Mucosa of descending colon (tissue), 3 donors: ENCODE data around the gene PLEKHM3. TPM values are rescaled to one million over a fixed set of nuclear protein-coding genes. Genes with fewer than 3 reads are reported as not detected.

Experiments used
- ATAC-seq: fragments of 200-7000 bp; cut with Tn5 transposase; one replicate; pipeline ENCODE4 v1.9.1; 2020; ENCODE audit warnings: mild to moderate bottlenecking, moderate library complexity
- DNase-seq, 3 donors: peaks; one replicate each; pipeline ENCODE4 v3.0.0-alpha.2; 2020
- H3K36me3 ChIP-seq: fragments of 200-600 bp; one replicate; pipeline ENCODE4 v1.8.0; 2021; ENCODE audit warnings: low read depth, mild to moderate bottlenecking
- H3K4me1 ChIP-seq: fragments of 200-600 bp; one replicate; pipeline ENCODE4 v1.8.0; 2021; ENCODE audit warnings: low read depth, mild to moderate bottlenecking
- H3K4me3 ChIP-seq: fragments of 200-600 bp; one replicate; pipeline ENCODE4 v1.8.0; 2021; ENCODE audit warnings: mild to moderate bottlenecking
- H3K9me3 ChIP-seq: fragments of 200-600 bp; one replicate; pipeline ENCODE4 v1.8.0; 2021; ENCODE audit warnings: mild to moderate bottlenecking
- CTCF ChIP-seq: fragments of 200-600 bp; IDR thresholded peaks from one replicate; pipeline ENCODE4 v1.8.0; 2022; ENCODE audit warnings: antibody characterized with exemption, mild to moderate bottlenecking
- intact Hi-C, 2 donors: fragments of 100-400 bp; cut with DNase I in 1 of 2; cut with micrococcal nuclease in 1 of 2; formaldehyde crosslinking; loops; one replicate each; pipeline versions ENCODE4 v1.11.0 to v1.11.1; 2022; cut with DNase I, micrococcal nuclease
- total RNA-seq, 3 donors: library from RNA; stranded (reverse); fragmentation: NEBNext Ultra II Directional in 2 of 3; extraction: Animal tissue kit (Norgen Biotek cat#: 25700) in 2 of 3; gene quantifications; one replicate each; pipeline versions ENCODE4 v1.2.1 to v1.2.4, GENCODE V29; 2021 to 2023
- donor health status: DM: no; HTN: no; CAD: no; lungs with moderate emphysema.
- donor health status: DM: no; HTN: no; CAD: no.
- donor health status: DM: no; HTN: yes; CAD: no.

The PLEKHM3 gene
- total RNA-seq, 3 donors from 2014 or later: 9.7 to 21.1 (median 12.9) TPM

DNA sequence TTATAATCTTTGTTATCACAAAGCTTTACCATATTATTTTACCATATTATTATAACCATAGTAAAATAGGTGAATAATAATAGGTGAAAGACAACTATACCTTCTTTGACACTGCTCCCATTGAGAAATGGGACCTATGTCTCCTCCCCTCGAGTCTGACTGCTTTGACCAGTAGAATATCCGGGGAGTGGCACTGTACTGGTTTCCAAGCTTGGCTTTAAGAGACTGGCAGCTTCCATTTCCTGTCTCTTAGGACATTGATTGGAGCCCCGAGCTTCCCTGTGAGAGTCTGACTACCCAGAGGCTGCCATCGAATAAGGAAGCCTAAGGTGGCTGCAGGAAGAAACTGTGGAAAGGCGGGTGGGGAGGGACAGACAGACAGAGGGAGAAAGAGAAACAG is 40.1 kb upstream of the PLEKHM3 start:
- TF ChIP-seq CTCF: no peak
- Histone ChIP-seq H3K4me3 (no peak overlapping the region), H3K4me1 (no peaks in the 10 kb centered on the region), H3K9me3 (no peaks in the 10 kb centered on the region), H3K36me3 (no peaks in the 10 kb centered on the region)
- ATAC-seq: no peak
- no peak for DNase-seq
- intact Hi-C loops: no loop called here

DNA sequence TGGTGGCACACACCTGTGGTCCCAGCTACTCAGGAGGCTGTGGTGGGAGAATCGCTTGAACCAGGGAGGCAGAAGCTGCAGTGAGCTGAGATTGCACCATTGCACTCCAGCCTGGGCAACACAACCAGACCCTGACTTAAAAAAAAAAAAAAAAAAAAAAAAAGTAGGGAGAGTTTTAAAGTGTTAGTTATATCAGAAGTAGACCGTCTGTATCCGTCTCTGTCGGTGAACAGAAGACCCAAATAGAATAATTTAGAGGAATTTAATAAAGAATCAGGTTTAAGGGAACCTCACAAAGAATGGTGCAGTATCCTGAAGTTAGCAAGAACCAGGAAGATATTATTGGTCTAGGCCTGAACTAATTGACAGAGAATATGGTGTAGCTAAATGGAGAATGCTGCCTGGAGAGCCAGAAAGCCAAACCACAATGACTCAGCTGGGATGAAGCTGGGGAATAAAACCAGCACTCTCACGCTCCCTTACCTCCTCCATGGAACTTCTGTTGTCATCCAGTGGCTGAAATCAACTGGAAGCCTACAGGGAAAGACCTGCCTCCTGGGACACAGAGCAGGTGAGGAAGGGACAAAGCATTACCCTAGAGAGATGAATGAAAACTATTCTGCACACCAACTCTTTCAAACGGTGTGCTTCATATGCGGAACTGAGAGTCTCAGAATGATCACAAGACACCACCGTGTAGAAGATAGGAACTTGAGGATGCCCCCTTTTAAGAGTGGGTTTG is 39.1 kb upstream of the PLEKHM3 start:
- Histone ChIP-seq H3K9me3 (no peaks in the 10 kb centered on the region), H3K36me3 (no peaks in the 10 kb centered on the region), H3K4me3 (no peak overlapping the region), H3K4me1 (no peaks in the 10 kb centered on the region)
- no peak for TF ChIP-seq CTCF
- intact Hi-C loops: no loop called here
- DNase-seq (no peak), ATAC-seq (no peak)

DNA sequence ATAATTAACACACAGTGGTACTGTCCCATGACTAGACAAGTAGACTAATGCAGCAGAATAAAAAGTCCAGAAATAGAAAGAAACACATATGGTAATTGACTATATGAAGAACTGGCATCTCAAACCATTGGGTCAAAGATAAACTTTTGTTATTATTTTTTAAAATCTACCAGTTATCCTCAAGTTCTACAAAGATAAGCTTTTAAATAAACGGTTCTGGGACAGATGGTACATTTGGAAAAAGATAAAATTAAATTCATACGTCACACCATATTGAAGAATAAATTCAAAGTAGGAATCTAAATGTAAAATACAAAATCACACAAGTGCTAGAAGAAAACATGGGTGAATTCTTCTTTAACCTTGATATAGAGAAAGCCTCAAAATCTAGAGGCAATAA is 37.6 kb upstream of the PLEKHM3 start:
- Histone ChIP-seq H3K9me3 (no peaks in the 10 kb centered on the region), H3K36me3 (no peaks in the 10 kb centered on the region), H3K4me1 (no peaks in the 10 kb centered on the region), H3K4me3 (no peak overlapping the region)
- ATAC-seq (no peak), DNase-seq (no peak)
- intact Hi-C loops: no loop called here
- TF ChIP-seq CTCF: no peak

- DNase-seq: peak in 1 of 3 donors; percentile 85
- ATAC-seq: peak; percentile 58
Observed at GRCh38 chr2:208062113-208062512, 36.8 kb upstream of the PLEKHM3 start.

GRCh38 chr2:208057108-208057507 is 31.8 kb upstream of the PLEKHM3 start:
- TF ChIP-seq CTCF: no peak
- ATAC-seq (no peak), DNase-seq (no peak)
- no peaks in the 10 kb centered on the region for H3K36me3 ChIP-seq
- no peaks in the 10 kb centered on the region for H3K4me1 ChIP-seq
- H3K9me3 ChIP-seq: no peaks in the 10 kb centered on the region
- H3K4me3 ChIP-seq: no peak overlapping the region
- intact Hi-C loops: no loop called here

More at GRCh38 chr2:208062113-208062512, 36.8 kb upstream of the PLEKHM3 start:
- intact Hi-C loops: no loop called here
- Histone ChIP-seq H3K4me3 (no peak overlapping the region), H3K4me1 (no peaks in the 10 kb centered on the region), H3K36me3 (no peaks in the 10 kb centered on the region), H3K9me3 (no peaks in the 10 kb centered on the region)
- no peak for TF ChIP-seq CTCF

GRCh38 chr2:208049441-208049840 is 24.1 kb upstream of the PLEKHM3 start:
- intact Hi-C loops: loop anchor here (10.0 kb wide), 1 partner anchor 305 kb away; no protein-coding TSS in a partner anchor
- no peak for TF ChIP-seq CTCF

More at GRCh38 chr2:208049441-208049840, 24.1 kb upstream of the PLEKHM3 start:
- no peaks in the 10 kb centered on the region for H3K9me3 ChIP-seq
- H3K36me3 ChIP-seq: no peaks in the 10 kb centered on the region
- DNase-seq (no peak), ATAC-seq (no peak)
- no peak overlapping the region for H3K4me3 ChIP-seq
- peaks cover 9% of the 10 kb centered on the region for H3K4me1 ChIP-seq
